T-helper 1 cell treated with Interleukin-12 subunit alpha and Interleukin-12 subunit beta and Interleukin-4 antibody, amounts not matched to agents 30 μg/mL and 1 μg/mL, for 36 hours (primary cell): ENCODE data around the gene CA9.

Experiments
- H3K27ac Mint-ChIP-seq: one replicate; pipeline ENCODE4 v1.8.0; 2021; ENCODE audit warnings: mild to moderate bottlenecking, mixed read lengths
- H3K27me3 Mint-ChIP-seq: one replicate; pipeline ENCODE4 v1.8.0; 2021; ENCODE audit warnings: low read depth, mixed read lengths
- H3K36me3 Mint-ChIP-seq: one replicate; pipeline ENCODE4 v1.8.0; 2021; ENCODE audit warnings: low read depth, mixed read lengths
- H3K4me1 Mint-ChIP-seq: one replicate; pipeline ENCODE4 v1.8.0; 2021; ENCODE audit warnings: low read depth, mixed read lengths
- H3K4me3 Mint-ChIP-seq: one replicate; pipeline ENCODE4 v1.8.0; 2021; ENCODE audit warnings: mild to moderate bottlenecking, moderate library complexity, mixed read lengths
- H3K9me3 Mint-ChIP-seq: one replicate; pipeline ENCODE4 v1.8.0; 2021; ENCODE audit warnings: mixed read lengths

Gene CA9

GRCh38 chr9:35703906-35704672 lies 30.4 kb downstream of the CA9 start:
- H3K4me1 Mint-ChIP-seq = no peaks in the 10 kb centered on the region
- H3K4me3 Mint-ChIP-seq = no peak overlapping the region
- H3K27me3 Mint-ChIP-seq = no peaks in the 10 kb centered on the region
- H3K9me3 Mint-ChIP-seq = no peaks in the 10 kb centered on the region
- no peak overlapping the region for H3K27ac Mint-ChIP-seq
- peaks cover 47% of the 10 kb centered on the region for H3K36me3 Mint-ChIP-seq

- Mint-ChIP-seq H3K27me3 (no peaks in the 10 kb centered on the region), H3K27ac (no peak overlapping the region), H3K4me3 (no peak overlapping the region), H3K36me3 (peaks cover 53% of the 10 kb centered on the region), H3K9me3 (no peaks in the 10 kb centered on the region), H3K4me1 (no peaks in the 10 kb centered on the region)
Measured at GRCh38 chr9:35705372-35705771, 31.6 kb downstream of the CA9 start.

- Mint-ChIP-seq H3K4me1 (no peaks in the 10 kb centered on the region), H3K9me3 (no peaks in the 10 kb centered on the region), H3K36me3 (peaks cover 58% of the 10 kb centered on the region), H3K27ac (no peak overlapping the region), H3K4me3 (no peak overlapping the region), H3K27me3 (no peaks in the 10 kb centered on the region)
Measured at GRCh38 chr9:35705836-35706430, 32.2 kb downstream of the CA9 start.

- no peaks in the 10 kb centered on the region for H3K27me3 Mint-ChIP-seq
- H3K4me1 Mint-ChIP-seq = peaks cover 1% of the 10 kb centered on the region
- H3K4me3 Mint-ChIP-seq = no peak overlapping the region
- H3K27ac Mint-ChIP-seq = no peak overlapping the region
- peaks cover 69% of the 10 kb centered on the region for H3K36me3 Mint-ChIP-seq
- no peaks in the 10 kb centered on the region for H3K9me3 Mint-ChIP-seq
Measured at GRCh38 chr9:35706951-35707350, 33.2 kb downstream of the CA9 start.

GRCh38 chr9:35708146-35708545 lies 34.4 kb downstream of the CA9 start:
- no peak overlapping the region for H3K27ac Mint-ChIP-seq
- H3K9me3 Mint-ChIP-seq = no peaks in the 10 kb centered on the region
- H3K27me3 Mint-ChIP-seq = no peaks in the 10 kb centered on the region
- peaks cover 1% of the 10 kb centered on the region for H3K4me1 Mint-ChIP-seq
- H3K4me3 Mint-ChIP-seq = no peak overlapping the region
- peaks cover 71% of the 10 kb centered on the region for H3K36me3 Mint-ChIP-seq

GRCh38 chr9:35710818-35711500 lies 37.2 kb downstream of the CA9 start:
- Mint-ChIP-seq H3K4me1 (peaks cover 1% of the 10 kb centered on the region), H3K36me3 (peaks cover 73% of the 10 kb centered on the region), H3K4me3 (no peak overlapping the region), H3K9me3 (no peaks in the 10 kb centered on the region), H3K27me3 (no peaks in the 10 kb centered on the region), H3K27ac (no peak overlapping the region)

GRCh38 chr9:35711501-35712428 lies 38.0 kb downstream of the CA9 start:
- H3K36me3 Mint-ChIP-seq = peaks cover 75% of the 10 kb centered on the region
- H3K4me1 Mint-ChIP-seq = peaks cover 1% of the 10 kb centered on the region
- no peak overlapping the region for H3K27ac Mint-ChIP-seq
- H3K9me3 Mint-ChIP-seq = no peaks in the 10 kb centered on the region
- H3K4me3 Mint-ChIP-seq = no peak overlapping the region
- H3K27me3 Mint-ChIP-seq = no peaks in the 10 kb centered on the region

GRCh38 chr9:35712762-35713400 lies 39.2 kb downstream of the CA9 start:
- H3K27me3 Mint-ChIP-seq = no peaks in the 10 kb centered on the region
- H3K4me1 Mint-ChIP-seq = peaks cover 1% of the 10 kb centered on the region
- no peak overlapping the region for H3K4me3 Mint-ChIP-seq
- H3K27ac Mint-ChIP-seq = no peak overlapping the region
- no peaks in the 10 kb centered on the region for H3K9me3 Mint-ChIP-seq
- H3K36me3 Mint-ChIP-seq = peaks cover 70% of the 10 kb centered on the region

- peaks cover 68% of the 10 kb centered on the region for H3K36me3 Mint-ChIP-seq
- no peaks in the 10 kb centered on the region for H3K9me3 Mint-ChIP-seq
- no peak overlapping the region for H3K4me3 Mint-ChIP-seq
- no peaks in the 10 kb centered on the region for H3K27me3 Mint-ChIP-seq
- H3K27ac Mint-ChIP-seq = no peak overlapping the region
- H3K4me1 Mint-ChIP-seq = peaks cover 1% of the 10 kb centered on the region
Measured at GRCh38 chr9:35713578-35713977, 39.9 kb downstream of the CA9 start.

GRCh38 chr9:35714123-35714522 lies 40.4 kb downstream of the CA9 start:
- no peak overlapping the region for H3K27ac Mint-ChIP-seq
- H3K9me3 Mint-ChIP-seq = no peaks in the 10 kb centered on the region
- peaks cover 66% of the 10 kb centered on the region for H3K36me3 Mint-ChIP-seq
- no peak overlapping the region for H3K4me3 Mint-ChIP-seq
- no peaks in the 10 kb centered on the region for H3K27me3 Mint-ChIP-seq
- peaks cover 1% of the 10 kb centered on the region for H3K4me1 Mint-ChIP-seq

GRCh38 chr9:35714579-35715252 lies 41.0 kb downstream of the CA9 start:
- H3K27me3 Mint-ChIP-seq = no peaks in the 10 kb centered on the region
- H3K4me3 Mint-ChIP-seq = no peak overlapping the region
- no peaks in the 10 kb centered on the region for H3K9me3 Mint-ChIP-seq
- peaks cover 68% of the 10 kb centered on the region for H3K36me3 Mint-ChIP-seq
- H3K27ac Mint-ChIP-seq = no peak overlapping the region
- H3K4me1 Mint-ChIP-seq = peaks cover 1% of the 10 kb centered on the region

- no peak overlapping the region for H3K27ac Mint-ChIP-seq
Measured at GRCh38 chr9:35716230-35716629, 42.5 kb downstream of the CA9 start.

GRCh38 chr9:35717132-35717870 lies 43.6 kb downstream of the CA9 start:
- H3K36me3 Mint-ChIP-seq = peaks cover 65% of the 10 kb centered on the region
- H3K27me3 Mint-ChIP-seq = no peaks in the 10 kb centered on the region
- no peaks in the 10 kb centered on the region for H3K9me3 Mint-ChIP-seq
- no peak overlapping the region for H3K27ac Mint-ChIP-seq
- H3K4me1 Mint-ChIP-seq = peaks cover 2% of the 10 kb centered on the region
- no peak overlapping the region for H3K4me3 Mint-ChIP-seq

More at GRCh38 chr9:35716230-35716629, 42.5 kb downstream of the CA9 start:
- Mint-ChIP-seq H3K36me3 (peaks cover 64% of the 10 kb centered on the region), H3K4me3 (no peak overlapping the region), H3K9me3 (no peaks in the 10 kb centered on the region), H3K27me3 (no peaks in the 10 kb centered on the region), H3K4me1 (peaks cover 1% of the 10 kb centered on the region)
